Epithelial cell of proximal tubule (primary cell): ENCODE data around the gene INO80. TPM values are rescaled to one million over a fixed set of nuclear protein-coding genes. Genes with fewer than 3 reads are reported as not detected.
"Not testable (repeated sequence)": the region's sequence is repeated elsewhere in the genome, so short reads cannot be mapped to it uniquely, and the experiment has no call there.

Source experiments
- DNase-seq: peaks from one replicate; pipeline ENCODE4 v3.0.0-alpha.2; 2011; ENCODE audit warnings: low read depth
- H3K4me3 ChIP-seq: 2 replicates; pipeline ENCODE4 v1.5.1; 2011; ENCODE audit warnings: low read depth, mild to moderate bottlenecking, low read length
- CTCF ChIP-seq: conservative IDR thresholded peaks from 2 replicates; pipeline ENCODE4 v1.5.1; 2012; ENCODE audit warnings: low read depth, mild to moderate bottlenecking, low read length
- total RNA-seq: library from RNA; depleted of rRNA; stranded (reverse); fragments of >200 nt; gene quantifications from 2 replicates; pipeline ENCODE4 v1.2.3, GENCODE V29; 2015

INO80 gene
- total RNA-seq, 1 donor from 2014 or later: 33.8 TPM

- no peak for DNase-seq
- no peak for TF ChIP-seq CTCF
- no peak overlapping the region for H3K4me3 ChIP-seq
These were observed 19.9 kb downstream of the INO80 start for GRCh38 chr15:41096178-41096577.

- TF ChIP-seq CTCF: no peak
- H3K4me3 ChIP-seq: no peak overlapping the region
- no peak for DNase-seq
These were observed 31.1 kb downstream of the INO80 start for GRCh38 chr15:41085029-41085428.

- H3K4me3 ChIP-seq: no peak overlapping the region
- DNase-seq: no peak
- TF ChIP-seq CTCF: no peak
These were observed 35.9 kb downstream of the INO80 start for GRCh38 chr15:41080144-41080543.

- no peak for DNase-seq
- TF ChIP-seq CTCF: no peak
- H3K4me3 ChIP-seq: no peak overlapping the region
These were observed 36.4 kb downstream of the INO80 start for GRCh38 chr15:41079717-41080116.

GRCh38 chr15:41078879-41079278 is 37.2 kb downstream of the INO80 start:
- not testable (repeated sequence) for H3K4me3 ChIP-seq, DNase-seq

- DNase-seq: no peak
- H3K4me3 ChIP-seq: no peak overlapping the region
- TF ChIP-seq CTCF: no peak
These were observed 38.0 kb downstream of the INO80 start for GRCh38 chr15:41078125-41078524.

- H3K4me3 ChIP-seq: no peak overlapping the region
- DNase-seq: no peak
- TF ChIP-seq CTCF: no peak
These were observed 43.1 kb downstream of the INO80 start for GRCh38 chr15:41073028-41073427.

- no peak overlapping the region for H3K4me3 ChIP-seq
- DNase-seq: no peak
- no peak for TF ChIP-seq CTCF
These were observed 44.1 kb downstream of the INO80 start for GRCh38 chr15:41072013-41072412.
